GM18907 (cell line): Measurements from ENCODE around the gene IFNG-AS1.
A peak's percentile ranks its signal among the peaks of the same experiment; 100 is the strongest.

Experiments
- ATAC-seq: cut with Tn5 transposase; IDR thresholded peaks from one replicate; pipeline ENCODE4 v1.9.1; 2021; ENCODE audit warnings: mild to moderate bottlenecking, moderate library complexity; ENCODE audit not compliant: unreplicated experiment

The IFNG-AS1 gene

GRCh38 chr12:67993143-67993542 lies 3.9 kb downstream of the IFNG-AS1 start:
- no peak for ATAC-seq

- no peak for ATAC-seq
Observed at GRCh38 chr12:67994046-67994445, 4.8 kb downstream of the IFNG-AS1 start.

GRCh38 chr12:67996347-67996746 lies 7.1 kb downstream of the IFNG-AS1 start:
- no peak for ATAC-seq

GRCh38 chr12:67998379-67998778 lies 9.1 kb downstream of the IFNG-AS1 start:
- ATAC-seq = no peak

GRCh38 chr12:67999244-67999643 lies 10.0 kb downstream of the IFNG-AS1 start:
- ATAC-seq = no peak

- ATAC-seq = no peak
Observed at GRCh38 chr12:68001486-68002466, 12.5 kb downstream of the IFNG-AS1 start.

- no peak for ATAC-seq
Observed at GRCh38 chr12:68003777-68004176, 14.5 kb downstream of the IFNG-AS1 start.

GRCh38 chr12:68007033-68007432 lies 17.8 kb downstream of the IFNG-AS1 start:
- ATAC-seq = no peak

- no peak for ATAC-seq
Observed at GRCh38 chr12:68007466-68007865, 18.2 kb downstream of the IFNG-AS1 start.

- no peak for ATAC-seq
Observed at GRCh38 chr12:68011206-68011881, 22.1 kb downstream of the IFNG-AS1 start.

- ATAC-seq = no peak
Observed at GRCh38 chr12:68011882-68012207, 22.6 kb downstream of the IFNG-AS1 start.

GRCh38 chr12:68012712-68013111 lies 23.5 kb downstream of the IFNG-AS1 start:
- peak; percentile 88 for ATAC-seq

GRCh38 chr12:68013181-68013580 lies 23.9 kb downstream of the IFNG-AS1 start:
- ATAC-seq = no peak

GRCh38 chr12:68016136-68016535 lies 26.9 kb downstream of the IFNG-AS1 start:
- no peak for ATAC-seq

GRCh38 chr12:68018315-68018714 lies 29.1 kb downstream of the IFNG-AS1 start:
- no peak for ATAC-seq

GRCh38 chr12:68020049-68020448 lies 30.8 kb downstream of the IFNG-AS1 start:
- ATAC-seq = no peak

- no peak for ATAC-seq
Observed at GRCh38 chr12:68020699-68021098, 31.5 kb downstream of the IFNG-AS1 start.

- no peak for ATAC-seq
Observed at GRCh38 chr12:68028647-68029046, 39.4 kb downstream of the IFNG-AS1 start.

GRCh38 chr12:68030248-68030647 lies 41.0 kb downstream of the IFNG-AS1 start:
- ATAC-seq = no peak

GRCh38 chr12:68031174-68031573 lies 41.9 kb downstream of the IFNG-AS1 start:
- ATAC-seq = no peak

GRCh38 chr12:68031881-68032739 lies 42.9 kb downstream of the IFNG-AS1 start:
- no peak for ATAC-seq
